HepG2 (cell line): ENCODE results near the gene PARP15. TPM values are rescaled to one million over a fixed set of nuclear protein-coding genes. Genes with fewer than 3 reads are reported as not detected.

Source experiments
- AHDC1 ChIP-seq: sonication (generic); formaldehyde crosslinking; IDR thresholded peaks from 2 replicates; pipeline ENCODE4 v1.5.1; 2020; ENCODE audit warnings: mild to moderate bottlenecking, missing genetic modification reagents, borderline replicate concordance
- ARID3A ChIP-seq: IDR thresholded peaks from 2 replicates; pipeline ENCODE4 v1.6.1; 2012; ENCODE audit warnings: low read depth, low read length, improper control_type of control experiment
- CREM ChIP-seq, 2 experiments: sonication (generic) in 1 of 2; formaldehyde crosslinking in 1 of 2; IDR thresholded peaks; 2 replicates each; pipeline versions ENCODE4 v1.4.0 to v1.6.1; 2016 to 2020; ENCODE audit warnings: antibody characterized with exemption in 1 of 2, mild to moderate bottlenecking in 1 of 2, missing genetic modification reagents in 1 of 2
- CTCF ChIP-seq: sonication (generic); formaldehyde crosslinking; IDR thresholded peaks from 2 replicates; pipeline ENCODE4 v1.5.0; 2020; ENCODE audit warnings: mild to moderate bottlenecking, missing genetic modification reagents, moderate library complexity
- GATAD2A ChIP-seq: IDR thresholded peaks from 2 replicates; pipeline ENCODE4 v1.6.1; 2016
- HES4 ChIP-seq: sonication (generic); formaldehyde crosslinking; IDR thresholded peaks from 2 replicates; pipeline ENCODE4 v1.9.0; 2021; ENCODE audit warnings: mild to moderate bottlenecking, missing genetic modification reagents, borderline replicate concordance
- HNF1B ChIP-seq: sonication (generic); formaldehyde crosslinking; IDR thresholded peaks from 2 replicates; pipeline ENCODE4 v1.5.1; 2020; ENCODE audit warnings: mild to moderate bottlenecking, moderate library complexity, missing genetic modification reagents
- IRF2 ChIP-seq: IDR thresholded peaks from 2 replicates; pipeline ENCODE4 v1.6.1; 2018; ENCODE audit warnings: missing genetic modification reagents, missing compliant biosample characterization
- SNAPC2 ChIP-seq: sonication (generic); formaldehyde crosslinking; IDR thresholded peaks from 2 replicates; pipeline ENCODE4 v1.8.1; 2022; ENCODE audit warnings: mild to moderate bottlenecking, missing genetic modification reagents
- SOX5 ChIP-seq: IDR thresholded peaks from 2 replicates; pipeline ENCODE4 v1.6.1; 2016; ENCODE audit warnings: borderline replicate concordance
- SSRP1 ChIP-seq: IDR thresholded peaks from 2 replicates; pipeline ENCODE4 v1.6.1; 2016; ENCODE audit warnings: control low read depth
- STAG1 ChIP-seq: sonication (generic); formaldehyde crosslinking; IDR thresholded peaks from 2 replicates; pipeline ENCODE4 v1.4.0; 2020; ENCODE audit warnings: missing genetic modification reagents
- U2AF2 ChIP-seq: fragments of 200-400 bp; formaldehyde crosslinking; IDR thresholded peaks from 2 replicates; pipeline ENCODE4 v1.6.1; 2017; ENCODE audit warnings: low read depth, mild to moderate bottlenecking, low read length
- ZBTB21 ChIP-seq: sonication (generic); formaldehyde crosslinking; IDR thresholded peaks from 2 replicates; pipeline ENCODE4 v1.4.0; 2020; ENCODE audit warnings: missing genetic modification reagents
- ZNF282 ChIP-seq: fragments of 450-650 bp; IDR thresholded peaks from 2 replicates; pipeline ENCODE4 v1.6.1; 2018; ENCODE audit not compliant: partially characterized antibody
- ZNF556 ChIP-seq: sonication (generic); formaldehyde crosslinking; IDR thresholded peaks from 2 replicates; pipeline ENCODE4 v1.4.0; 2020; ENCODE audit warnings: mild to moderate bottlenecking, missing genetic modification reagents, borderline replicate concordance
- ZNF710 ChIP-seq: sonication (generic); formaldehyde crosslinking; IDR thresholded peaks from 2 replicates; pipeline ENCODE4 v1.5.0; 2020; ENCODE audit warnings: mild to moderate bottlenecking, missing genetic modification reagents, borderline replicate concordance
- polyA plus RNA-seq, 8 experiments: library from polyadenylated mRNA; depleted of rRNA in 3 of 8; stranded (reverse) in 7 of 8; unstranded in 1 of 8; fragments of >200 nt; fragmentation: Illumina TruSeq in 4 of 8; extraction: Trizol in 4 of 8; gene quantifications; 2 replicates each; pipeline versions ENCODE4 v1.2.1 to v1.2.3, GENCODE V29; 2011 to 2016; ENCODE audit warnings: low read depth in 4 of 8, missing spikeins in 1 of 8, mixed read lengths in 1 of 8; ENCODE audit not compliant: insufficient read depth in 1 of 8
- total RNA-seq, 5 experiments: library from RNA; depleted of rRNA; stranded (reverse); fragments of >200 nt; fragmentation: Illumina TruSeq; extraction: Trizol; gene quantifications; 2 replicates each; pipeline ENCODE4 v1.2.3, GENCODE V29; 2016; ENCODE audit warnings: low read depth in 1 of 5

Gene PARP15
- total and polyA plus RNA-seq, 2 of the 13 experiments (the other 11 are each of a cell fraction or from before 2014, with no cell fraction given) = 0.02 TPM; not detected in 1

GRCh38 chr3:122572940-122573412, 4.5 kb upstream of the PARP15 start (continued):
- TF ChIP-seq ARID3A (0 out of 2 replicates have a peak, but pooled peaks have one; percentile 32), CTCF (peak; percentile 14; the same call in 1 of the 2 replicates), SSRP1 (CRISPR knock-in tag) (peak; percentile 83; the same call in 1 of the 2 replicates), GATAD2A (CRISPR knock-in tag) (peak; percentile 80), AHDC1 (CRISPR knock-in tag) (peak; percentile 34; the same call in 1 of the 2 replicates), ZNF710 (CRISPR knock-in tag) (no peak), SNAPC2 (CRISPR knock-in tag) (no peak), HNF1B (CRISPR knock-in tag) (no peak), U2AF2 (no peak), ZNF282 (no peak), CREM (IDR thresholded peaks at IDR 0.05) (no peak), CREM (CRISPR knock-in tag; IDR thresholded peaks at IDR 0.05) (no peak), ZBTB21 (CRISPR knock-in tag) (no peak), ZNF556 (no peak), IRF2 (CRISPR knock-in tag) (peak; percentile 81; the same call in 1 of the 2 replicates), STAG1 (CRISPR knock-in tag) (0 out of 2 replicates have a peak, but pooled peaks have one; percentile 7), HES4 (no peak), SOX5 (CRISPR knock-in tag) (peak; percentile 73; the same call in 1 of the 2 replicates)
